GM10847 (cell line): Measurements from ENCODE around the gene UTY.

Source experiments
- POLR2A ChIP-seq: IDR thresholded peaks from 2 replicates; pipeline ENCODE4 v1.6.1; 2011; ENCODE audit not compliant: insufficient read length; ENCODE audit errors: extremely low read depth

The UTY gene

DNA sequence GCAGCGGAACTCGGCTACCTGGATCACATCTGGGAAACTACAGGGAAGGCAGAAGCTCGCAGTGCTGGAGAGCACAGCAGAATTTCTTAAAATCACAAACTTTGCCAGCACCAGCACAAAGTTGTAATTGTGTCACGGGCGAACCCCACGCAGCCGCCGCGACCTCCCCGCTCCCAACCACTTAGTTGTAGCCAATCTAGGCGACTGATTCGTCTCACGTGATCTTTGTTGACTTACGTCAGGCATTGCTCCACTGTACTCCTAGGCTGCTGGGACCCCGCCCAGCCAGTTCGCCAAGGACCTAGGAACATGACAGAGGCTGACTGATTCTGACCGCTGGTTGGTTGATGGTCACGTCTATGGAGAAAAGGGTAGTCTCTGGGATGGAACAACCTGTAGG is at the start of gene UTY:
Gene UTY (minus strand): TSS at position 206 of the 400 bp plus-strand sequence. CDS start 368 bp downstream, outside the sequence.
- no peak for TF ChIP-seq POLR2A

DNA sequence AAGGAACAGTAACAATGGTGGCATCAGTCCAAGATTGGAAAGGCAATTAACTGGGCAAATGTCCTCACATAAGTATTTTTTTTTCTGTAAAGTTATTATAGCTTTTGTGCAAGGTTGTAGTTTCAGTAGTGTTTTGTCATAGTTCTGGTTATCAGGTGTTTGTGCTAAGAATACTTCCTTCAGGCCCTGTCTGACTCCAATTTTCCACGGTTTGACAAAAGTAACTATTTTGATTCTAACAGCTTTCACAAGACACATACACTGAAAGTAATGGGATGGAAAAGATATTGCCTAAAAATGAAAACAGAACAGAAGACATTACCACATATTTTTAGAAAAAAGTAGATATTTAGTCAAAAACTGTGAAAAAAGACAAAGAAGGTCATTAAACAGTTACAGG is 40.6 kb upstream of the UTY start:
- no peak for TF ChIP-seq POLR2A

GRCh38 chrY:13501215-13501614 is 21.4 kb upstream of the UTY start:
- no peak for TF ChIP-seq POLR2A

DNA sequence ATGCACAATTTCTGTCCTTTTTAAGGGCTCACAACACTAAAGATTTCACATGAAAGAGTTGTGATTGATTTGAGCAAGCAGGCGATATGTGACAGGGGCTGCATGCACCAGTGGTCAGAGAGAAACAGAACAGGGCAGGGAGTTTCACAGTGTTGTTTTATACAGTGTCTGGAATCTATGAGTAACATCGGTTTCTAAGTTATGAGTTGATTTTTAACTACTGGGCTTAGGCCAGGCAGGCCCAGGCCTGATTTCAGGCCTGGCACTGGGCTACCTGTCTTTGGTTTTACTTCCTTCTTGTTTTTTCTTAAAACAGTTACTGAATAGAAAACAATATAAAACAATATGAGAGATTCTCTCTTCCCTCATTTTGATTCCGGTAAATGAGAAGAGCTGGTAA is 13.9 kb upstream of the UTY start:
- no peak for TF ChIP-seq POLR2A

- TF ChIP-seq POLR2A, result no peak
Observed at GRCh38 chrY:13492408-13492807, 12.6 kb upstream of the UTY start.

DNA sequence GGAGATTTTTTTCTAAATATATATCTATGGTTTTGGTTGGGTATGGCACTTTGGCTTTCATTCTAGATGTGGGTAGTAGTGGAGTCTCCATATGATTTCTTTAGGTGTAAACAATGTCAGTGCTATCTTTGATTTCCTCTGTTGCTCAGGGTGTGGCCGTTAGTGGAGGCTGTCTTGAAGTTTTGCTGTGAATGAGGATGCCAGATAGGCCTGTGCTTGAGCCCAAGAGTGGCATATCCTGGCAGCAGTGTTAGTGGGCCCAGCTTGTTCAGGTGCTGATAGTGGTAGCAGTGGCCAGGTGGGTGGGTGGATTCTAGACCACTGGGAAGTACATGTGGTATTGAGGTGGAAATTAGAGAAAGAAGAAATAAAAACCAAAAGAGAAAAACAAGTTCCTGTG is 8.9 kb upstream of the UTY start:
- no peak for TF ChIP-seq POLR2A

DNA sequence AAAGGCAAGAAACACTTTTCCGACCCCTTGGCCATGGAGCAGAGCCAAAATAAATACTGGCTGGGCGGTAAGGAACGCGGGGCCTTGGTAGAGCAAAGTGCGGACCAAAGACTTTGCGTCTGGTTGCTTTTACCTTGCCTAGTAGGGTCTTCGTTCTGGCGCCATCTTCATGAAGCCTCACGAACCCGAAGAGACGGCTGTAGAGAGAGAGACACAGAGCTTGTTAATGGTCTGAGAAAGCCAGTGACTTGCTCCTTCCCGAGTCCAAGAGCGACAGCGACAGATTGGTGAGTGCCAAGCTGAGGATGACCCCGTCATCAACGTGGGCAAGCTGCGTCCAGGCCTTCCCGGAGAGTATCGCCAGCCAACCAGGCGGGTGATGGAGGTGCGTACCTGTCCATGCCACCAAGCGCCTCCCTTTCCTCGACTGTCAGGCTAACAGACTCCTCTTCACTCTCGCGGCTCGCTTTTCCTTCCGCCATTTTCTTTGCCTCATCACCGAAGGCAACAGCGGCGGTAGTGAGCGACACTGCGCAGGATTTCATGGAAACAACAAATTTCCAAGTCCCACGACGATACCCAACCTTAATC is 617 bp downstream of the UTY start:
- TF ChIP-seq POLR2A, result no peak

GRCh38 chrY:13478126-13478785 is 1.6 kb downstream of the UTY start:
- no peak for TF ChIP-seq POLR2A

DNA sequence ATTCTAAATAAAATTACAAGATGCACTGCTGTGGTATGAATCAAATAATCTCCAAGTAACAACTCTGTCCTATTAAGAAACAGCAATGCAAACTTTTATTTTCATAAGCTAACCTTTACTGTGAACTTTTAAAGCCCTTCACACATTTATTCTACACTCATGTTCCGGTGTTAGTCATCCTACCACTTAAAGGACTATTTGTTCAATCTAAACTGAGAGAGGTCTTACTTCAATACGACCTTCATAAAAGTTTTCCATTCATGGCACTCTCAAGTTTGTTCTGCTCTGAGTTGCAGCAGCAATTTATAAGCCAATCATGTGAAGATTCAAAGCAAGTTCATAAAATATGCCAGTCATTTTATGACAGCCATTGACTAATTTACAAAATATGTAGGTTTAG is 4.8 kb downstream of the UTY start:
- no peak for TF ChIP-seq POLR2A

DNA sequence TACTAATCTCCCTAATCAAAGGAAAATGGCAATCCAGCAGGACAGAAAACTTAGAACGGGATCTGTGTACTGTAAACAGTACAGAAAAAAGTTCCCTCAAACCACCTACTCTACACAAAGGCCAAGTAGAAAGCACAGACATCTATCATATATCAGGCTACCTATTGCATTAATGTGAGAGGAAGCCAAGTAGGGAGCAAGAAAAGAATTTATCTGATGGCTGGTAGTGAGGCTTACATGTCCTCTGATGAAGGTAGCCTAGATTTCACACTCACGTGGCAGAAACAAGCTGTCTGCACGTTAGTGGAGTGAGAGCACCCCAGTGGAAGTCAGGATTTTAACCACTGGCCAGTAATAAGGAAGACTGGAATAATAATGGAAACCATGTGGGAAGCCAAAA is 28.3 kb downstream of the UTY start:
- TF ChIP-seq POLR2A, result no peak

GRCh38 chrY:13450596-13451130 is 29.2 kb downstream of the UTY start:
- TF ChIP-seq POLR2A, result no peak

DNA sequence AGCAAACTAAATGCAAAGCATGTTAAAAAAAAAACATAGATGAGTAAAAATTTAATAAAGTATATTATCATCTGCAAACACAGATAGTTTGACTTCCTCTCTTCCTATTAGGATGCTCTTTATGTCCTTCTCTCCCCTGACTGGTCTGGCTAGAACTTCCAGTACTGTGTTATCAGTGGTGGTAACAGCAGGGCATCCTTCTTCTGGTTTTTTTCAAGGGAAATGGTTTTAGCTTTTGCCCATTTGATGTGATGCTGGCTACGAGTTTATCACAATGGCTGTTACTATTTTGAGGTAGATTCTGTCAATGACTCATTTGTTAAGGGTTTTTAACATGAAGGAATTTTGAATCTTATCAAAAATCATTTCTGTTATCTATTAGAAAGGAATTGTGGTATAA is 34.3 kb downstream of the UTY start:
- no peak for TF ChIP-seq POLR2A

DNA sequence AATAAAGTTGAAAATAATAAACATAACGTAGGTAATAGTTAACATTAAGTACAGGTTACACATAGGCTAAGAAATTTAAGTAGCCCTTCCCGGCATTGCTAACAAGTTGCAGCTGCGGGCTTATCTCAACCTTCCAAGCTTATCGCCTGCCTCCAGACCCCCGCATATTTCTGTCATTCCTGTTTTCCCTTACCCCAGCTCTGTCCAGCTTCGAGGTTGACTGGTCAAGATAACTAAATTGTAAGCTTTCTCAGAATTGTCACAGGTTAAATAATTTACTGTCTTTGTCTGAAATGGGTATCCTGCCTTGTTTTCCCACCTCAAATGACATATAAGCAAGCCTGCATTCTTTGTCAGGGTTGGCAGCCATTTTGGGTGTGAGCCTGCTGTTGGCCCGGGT is 36.7 kb downstream of the UTY start:
- no peak for TF ChIP-seq POLR2A

- no peak for TF ChIP-seq POLR2A
Observed at GRCh38 chrY:13440811-13441210, 39.0 kb downstream of the UTY start.

GRCh38 chrY:13435968-13436937 is 43.6 kb downstream of the UTY start:
- TF ChIP-seq POLR2A, result no peak
